ENCODE results near the gene RPS6KA2. TPM values are rescaled to one million over a fixed set of nuclear protein-coding genes. Genes with fewer than 3 reads are reported as not detected.

The RPS6KA2 gene
- total RNA-seq, 2 experiments from 2014 or later: 18.9 to 19.1 TPM

DNA sequence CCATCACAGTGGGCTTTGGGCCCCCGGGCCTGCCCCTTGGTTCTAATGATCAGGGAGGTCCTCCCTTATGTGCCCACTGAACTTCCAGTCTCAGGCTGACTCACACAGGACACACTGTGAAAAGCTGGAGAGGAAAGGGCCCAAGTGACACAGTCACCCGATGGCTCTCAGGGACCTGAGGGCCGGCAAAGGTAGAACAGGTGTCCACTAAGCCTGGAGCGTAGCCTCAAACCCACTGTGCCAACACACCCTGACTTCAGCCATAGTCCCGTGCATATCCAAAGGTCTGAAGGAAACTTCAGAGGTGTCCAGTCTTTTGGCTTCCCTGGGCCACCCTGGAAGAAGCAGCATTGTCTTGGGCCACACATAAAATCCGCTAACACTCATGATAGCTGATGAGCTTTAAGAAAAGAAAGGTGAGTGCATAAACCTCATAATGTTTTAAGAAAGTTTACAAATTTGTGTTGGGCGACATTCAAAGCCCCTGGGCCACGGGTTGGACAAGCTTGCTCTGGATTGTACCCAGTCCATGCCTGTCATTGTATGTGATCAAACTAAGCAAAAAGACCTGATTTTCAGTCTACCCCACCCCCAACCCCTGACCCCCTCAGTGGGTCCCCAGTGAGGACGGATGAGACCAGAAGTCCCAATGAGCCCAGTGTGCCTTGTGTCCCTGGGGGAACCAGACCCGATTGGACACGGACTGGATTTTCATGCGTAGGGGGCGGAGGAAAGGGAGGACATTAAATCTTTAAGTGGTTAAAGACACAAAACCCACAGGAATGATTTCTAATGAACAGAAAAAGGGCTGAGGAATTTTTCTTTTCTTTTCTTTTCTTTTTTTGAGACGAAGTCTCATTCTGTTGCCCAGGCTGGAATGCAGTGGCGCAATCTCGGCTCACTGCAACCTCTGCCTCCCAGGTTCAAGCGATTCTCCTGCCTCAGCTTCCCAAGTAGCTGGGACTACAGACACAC lies 46.7 kb downstream of the RPS6KA2 start:
- CTCF ChIA-PET: no interaction called here
- intact Hi-C loops (cut with micrococcal nuclease): no loop called here
- DNase-seq: no peak
- H3K27me3 Mint-ChIP-seq (ENCODE audit: low read depth): no peaks in the 10 kb centered on the region
- no peak overlapping the region for H3K4me3 Mint-ChIP-seq
- H3K9me3 Mint-ChIP-seq: peaks cover 11% of the 10 kb centered on the region
- no peaks in the 10 kb centered on the region for H3K4me1 Mint-ChIP-seq (ENCODE audit: low read depth)
- peaks cover 6% of the 10 kb centered on the region for H3K36me3 Mint-ChIP-seq (ENCODE audit: low read depth)
- H3K27ac Mint-ChIP-seq: no peak overlapping the region

DNA sequence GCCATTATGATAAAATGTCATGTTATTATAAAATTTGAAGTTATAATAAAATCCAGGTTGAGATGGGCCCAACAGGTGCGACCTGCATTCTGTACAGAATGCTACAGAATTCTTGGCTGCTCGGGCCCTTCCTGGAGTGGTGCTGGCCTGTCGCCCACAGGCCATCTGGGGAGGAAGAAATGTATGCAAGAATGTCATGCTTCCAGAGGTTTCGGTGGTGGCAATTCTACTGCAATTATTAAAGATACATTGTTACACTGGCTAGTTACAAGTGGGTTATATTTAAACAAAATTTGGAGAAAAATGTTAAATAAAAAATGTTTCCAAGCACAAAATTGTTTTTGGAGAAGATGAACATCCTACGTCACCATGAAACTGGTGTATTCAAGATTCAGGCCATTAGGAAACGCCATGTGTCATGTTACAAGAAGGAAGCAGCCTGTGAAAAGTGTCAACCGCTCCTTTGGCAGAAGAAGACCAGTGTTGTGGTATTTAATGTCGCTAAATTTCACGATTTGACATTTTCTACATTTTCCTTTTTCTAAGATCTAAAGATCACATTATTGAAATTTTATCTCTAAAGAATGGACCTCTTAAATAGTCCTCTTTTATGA lies 47.7 kb downstream of the RPS6KA2 start:
- H3K4me1 Mint-ChIP-seq (ENCODE audit: low read depth): no peaks in the 10 kb centered on the region
- peaks cover 7% of the 10 kb centered on the region for H3K36me3 Mint-ChIP-seq (ENCODE audit: low read depth)
- no peaks in the 10 kb centered on the region for H3K27me3 Mint-ChIP-seq (ENCODE audit: low read depth)
- no peak overlapping the region for H3K4me3 Mint-ChIP-seq
- intact Hi-C loops (cut with micrococcal nuclease): no loop called here
- CTCF ChIA-PET: no interaction called here
- H3K27ac Mint-ChIP-seq: no peak overlapping the region
- DNase-seq: no peak
- H3K9me3 Mint-ChIP-seq: peaks cover 11% of the 10 kb centered on the region

DNA sequence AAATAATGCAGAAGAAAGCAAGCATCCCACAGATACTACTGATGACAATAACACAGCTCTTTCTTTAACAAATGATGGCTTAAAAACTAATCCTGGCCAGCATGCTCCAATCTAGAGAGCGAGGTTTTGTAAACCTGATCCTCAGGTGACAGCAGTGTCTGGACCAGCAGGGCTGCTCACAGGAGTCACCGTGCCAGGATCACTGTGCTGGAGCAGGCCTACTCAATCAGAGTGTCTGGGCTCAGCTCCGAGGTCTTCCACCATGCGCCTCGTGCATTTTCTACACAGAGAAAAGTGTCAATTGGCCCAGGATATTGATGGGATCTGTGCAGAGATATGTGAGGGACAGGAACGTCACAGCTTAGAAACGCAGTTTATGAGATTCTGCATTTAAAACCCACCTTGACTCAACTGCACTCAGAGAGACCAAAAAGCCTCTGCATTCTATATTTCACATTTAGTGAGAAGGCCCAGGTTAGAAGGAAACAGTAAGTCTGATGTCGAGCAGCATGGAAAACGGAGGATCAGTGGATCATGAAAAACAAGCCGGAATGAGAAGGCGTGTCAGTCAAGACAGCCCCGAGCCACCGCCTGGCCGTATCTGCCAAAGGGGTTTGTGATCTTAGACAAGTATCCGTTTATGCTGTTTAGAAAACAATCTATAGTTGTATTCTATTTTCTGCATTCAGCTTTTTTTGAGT lies 48.4 kb downstream of the RPS6KA2 start:
- no peaks in the 10 kb centered on the region for H3K4me1 Mint-ChIP-seq (ENCODE audit: low read depth)
- H3K27ac Mint-ChIP-seq: no peak overlapping the region
- CTCF ChIA-PET: no interaction called here
- no peak overlapping the region for H3K4me3 Mint-ChIP-seq
- H3K36me3 Mint-ChIP-seq (ENCODE audit: low read depth): peaks cover 7% of the 10 kb centered on the region
- no peaks in the 10 kb centered on the region for H3K27me3 Mint-ChIP-seq (ENCODE audit: low read depth)
- intact Hi-C loops (cut with micrococcal nuclease): no loop called here
- no peak for DNase-seq
- H3K9me3 Mint-ChIP-seq: peaks cover 11% of the 10 kb centered on the region

DNA sequence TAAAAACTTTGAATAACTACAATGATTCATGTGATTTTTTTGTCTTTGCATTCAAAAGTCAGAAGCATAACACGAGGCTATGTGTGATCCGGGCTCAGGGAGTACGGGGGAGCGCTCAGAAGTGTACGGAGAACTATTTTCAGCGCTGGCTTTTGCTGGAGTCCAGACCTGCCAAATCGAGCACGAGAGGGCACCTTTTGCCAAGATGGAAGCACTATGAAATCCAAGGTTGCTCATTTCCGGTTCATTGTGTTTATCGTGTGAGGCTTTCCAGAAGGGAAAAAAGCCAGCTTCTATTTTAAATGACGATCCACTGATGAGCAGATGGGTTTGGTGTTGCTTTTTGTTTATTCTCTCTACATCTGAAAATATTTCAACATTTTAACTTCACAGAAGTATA lies 51.8 kb downstream of the RPS6KA2 start:
- CTCF ChIA-PET: no interaction called here
- intact Hi-C loops (cut with micrococcal nuclease): no loop called here
- Mint-ChIP-seq H3K4me1 (ENCODE audit: low read depth) (no peaks in the 10 kb centered on the region), H3K9me3 (peaks cover 11% of the 10 kb centered on the region), H3K36me3 (ENCODE audit: low read depth) (peaks cover 7% of the 10 kb centered on the region), H3K27me3 (ENCODE audit: low read depth) (no peaks in the 10 kb centered on the region), H3K27ac (no peak overlapping the region), H3K4me3 (no peak overlapping the region)
- no peak for DNase-seq

DNA sequence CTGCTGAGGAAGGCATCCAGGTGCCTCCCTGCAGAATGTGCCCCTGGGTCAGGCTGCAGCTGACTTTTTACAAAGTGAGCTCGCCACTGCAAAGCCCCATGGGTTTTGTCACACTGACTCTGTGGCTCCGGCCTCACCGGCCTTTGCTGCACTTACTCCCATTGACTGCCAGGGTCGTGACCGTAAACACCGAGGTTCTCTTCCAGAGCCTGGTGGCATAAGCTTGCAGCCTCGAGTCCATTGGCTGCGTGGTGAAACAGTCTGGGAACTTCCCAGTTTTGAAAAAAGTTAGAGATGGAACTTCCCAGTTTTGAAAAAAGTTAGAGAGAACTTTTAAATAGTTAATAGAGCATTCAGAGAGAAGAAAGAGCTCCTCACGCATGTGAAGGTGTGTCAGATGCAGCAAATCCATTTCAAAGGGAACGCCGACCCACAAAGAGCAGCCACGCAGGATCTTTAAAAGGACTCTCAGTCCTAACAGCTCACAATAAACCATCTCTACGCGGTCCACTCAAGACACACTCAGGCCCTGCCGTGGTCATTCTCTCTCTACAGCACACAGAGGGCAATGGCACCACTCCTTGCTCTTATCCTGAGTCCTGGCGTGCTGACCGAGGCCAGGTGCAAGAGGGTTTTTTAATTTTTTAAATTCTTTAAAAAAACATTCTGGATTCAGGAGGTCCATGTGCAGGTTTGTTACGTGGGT lies 53.4 kb downstream of the RPS6KA2 start:
- Mint-ChIP-seq H3K27ac (no peak overlapping the region), H3K27me3 (ENCODE audit: low read depth) (no peaks in the 10 kb centered on the region), H3K4me3 (no peak overlapping the region)

DNA sequence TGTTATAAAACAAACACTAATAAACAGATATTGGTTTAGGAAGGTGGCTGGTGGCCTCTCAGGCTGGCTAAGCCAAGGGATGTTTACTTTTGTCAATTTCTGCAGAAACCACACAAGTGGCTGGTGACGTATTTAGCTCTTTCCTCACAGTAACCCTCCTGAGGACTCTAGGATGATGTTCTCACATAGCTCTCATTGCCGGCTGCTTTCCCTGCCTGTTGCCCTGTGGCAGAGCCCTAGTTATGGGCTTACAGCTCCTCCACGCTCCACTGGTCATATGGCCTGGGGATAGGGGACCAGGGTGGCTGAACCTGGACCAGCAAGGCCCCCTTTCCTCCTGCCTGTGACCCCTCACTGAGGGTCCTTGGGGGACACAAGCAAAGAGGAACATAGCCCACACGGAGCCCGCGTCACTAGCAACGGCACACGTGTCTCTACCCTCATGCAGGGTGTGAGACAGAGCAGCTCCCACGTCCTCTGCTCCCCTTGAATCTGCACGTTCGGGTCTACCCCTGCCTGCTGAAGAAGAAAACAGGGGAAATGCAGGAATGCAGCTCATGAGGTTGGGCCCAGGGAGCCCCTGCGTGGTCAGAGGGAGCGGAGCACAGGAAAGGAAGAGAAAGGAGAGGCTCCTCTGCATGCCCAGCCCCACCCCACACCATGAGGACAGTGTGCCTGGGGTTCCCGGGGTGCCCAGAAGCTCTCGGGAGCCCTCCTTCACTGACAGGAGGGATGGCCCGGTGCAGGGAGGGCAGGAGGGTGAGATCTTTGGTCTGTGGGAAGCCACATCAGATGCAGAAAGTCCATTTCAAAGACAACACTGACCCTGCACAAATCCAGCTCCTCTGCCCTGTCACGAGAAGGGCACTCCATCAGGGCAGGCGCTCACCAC lies 54.4 kb downstream of the RPS6KA2 start:
- H3K4me3 Mint-ChIP-seq: no peak overlapping the region
- H3K27me3 Mint-ChIP-seq (ENCODE audit: low read depth): no peaks in the 10 kb centered on the region
- no peak overlapping the region for H3K27ac Mint-ChIP-seq
- H3K36me3 Mint-ChIP-seq (ENCODE audit: low read depth): peaks cover 7% of the 10 kb centered on the region
- H3K4me1 Mint-ChIP-seq (ENCODE audit: low read depth): no peaks in the 10 kb centered on the region
- no peak for DNase-seq
- intact Hi-C loops (cut with micrococcal nuclease): no loop called here
- CTCF ChIA-PET: interaction anchor here (0.7 kb wide), 1 partner anchor 11 kb away, joined by 5 read pairs; no protein-coding TSS in a partner anchor
- H3K9me3 Mint-ChIP-seq: peaks cover 10% of the 10 kb centered on the region

More for the DNA sequence above, 53.4 kb downstream of the RPS6KA2 start:
- peaks cover 7% of the 10 kb centered on the region for H3K36me3 Mint-ChIP-seq (ENCODE audit: low read depth)
- peaks cover 11% of the 10 kb centered on the region for H3K9me3 Mint-ChIP-seq
- intact Hi-C loops (cut with micrococcal nuclease): no loop called here
- CTCF ChIA-PET: interaction anchor here (0.6 kb wide), 1 partner anchor 84 kb away, joined by 4 read pairs; no protein-coding TSS in a partner anchor
- no peaks in the 10 kb centered on the region for H3K4me1 Mint-ChIP-seq (ENCODE audit: low read depth)
- DNase-seq: no peak

DNA sequence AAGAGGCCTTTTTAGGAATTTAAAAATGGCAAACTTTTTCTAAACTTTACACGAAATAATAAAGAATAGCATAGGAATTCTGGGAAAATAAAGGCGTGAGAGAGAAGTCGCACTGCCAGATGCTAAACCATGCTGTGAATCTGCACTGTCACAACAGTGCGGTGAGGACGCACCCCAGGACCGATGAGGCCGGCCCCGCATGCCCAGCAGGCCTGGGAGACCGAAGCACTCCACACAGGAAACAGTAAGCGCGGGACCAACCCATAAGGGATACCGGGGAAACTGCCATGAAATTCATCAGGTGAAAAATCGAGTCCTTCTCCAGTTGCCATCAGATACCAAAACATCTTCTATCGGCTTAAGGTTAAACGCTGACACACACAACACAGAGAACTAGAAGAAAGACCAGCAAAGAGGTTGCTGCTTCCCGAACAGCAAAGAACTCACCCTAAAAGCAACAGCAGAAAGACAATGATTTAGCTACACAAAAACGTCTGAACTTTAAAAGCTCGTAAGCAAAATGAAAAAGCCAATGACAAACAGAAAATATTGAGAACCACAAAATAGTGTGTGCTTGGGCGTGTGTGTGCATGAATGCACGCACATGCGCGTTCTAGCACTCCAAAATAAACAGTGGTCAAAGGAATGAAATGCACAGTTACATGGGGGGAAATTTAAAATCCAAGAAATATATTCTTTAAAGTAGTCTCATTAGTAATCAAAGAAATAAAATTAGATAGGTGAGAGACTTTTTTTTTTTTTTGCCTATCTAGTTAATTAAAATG lies 55.9 kb downstream of the RPS6KA2 start:
- no peak overlapping the region for H3K27ac Mint-ChIP-seq
- no peak overlapping the region for H3K4me3 Mint-ChIP-seq
- H3K27me3 Mint-ChIP-seq (ENCODE audit: low read depth): no peaks in the 10 kb centered on the region
- H3K9me3 Mint-ChIP-seq: peaks cover 2% of the 10 kb centered on the region
- intact Hi-C loops (cut with micrococcal nuclease): no loop called here
- H3K36me3 Mint-ChIP-seq (ENCODE audit: low read depth): peaks cover 2% of the 10 kb centered on the region
- no peak for DNase-seq
- CTCF ChIA-PET: no interaction called here
- H3K4me1 Mint-ChIP-seq (ENCODE audit: low read depth): no peaks in the 10 kb centered on the region

DNA sequence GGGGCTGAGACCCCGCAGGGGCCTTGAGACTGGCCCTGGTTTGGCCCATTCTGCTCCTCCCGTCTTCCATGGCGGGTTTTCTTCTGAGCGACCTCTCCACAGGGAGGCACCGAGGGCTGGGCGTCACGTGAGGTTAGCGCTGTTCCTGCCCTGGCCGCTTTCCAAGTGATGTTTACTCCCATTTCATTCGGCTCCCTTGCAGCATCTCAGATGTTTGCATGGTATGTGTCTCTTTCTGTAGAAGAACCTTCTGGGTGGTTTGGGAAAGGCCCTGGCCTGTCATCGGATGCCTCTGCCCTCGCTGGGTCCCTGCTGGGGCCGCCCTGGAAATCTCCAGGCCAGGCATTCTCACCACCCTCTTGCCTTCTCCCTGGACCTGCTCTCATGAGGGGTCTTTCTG lies 57.8 kb downstream of the RPS6KA2 start:
- CTCF ChIA-PET: no interaction called here
- H3K27me3 Mint-ChIP-seq (ENCODE audit: low read depth): no peaks in the 10 kb centered on the region
- H3K4me1 Mint-ChIP-seq (ENCODE audit: low read depth): no peaks in the 10 kb centered on the region
- H3K27ac Mint-ChIP-seq: no peak overlapping the region
- intact Hi-C loops (cut with micrococcal nuclease): no loop called here
- H3K36me3 Mint-ChIP-seq (ENCODE audit: low read depth): no peaks in the 10 kb centered on the region
- no peak overlapping the region for H3K4me3 Mint-ChIP-seq
- DNase-seq: no peak
- no peaks in the 10 kb centered on the region for H3K9me3 Mint-ChIP-seq

DNA sequence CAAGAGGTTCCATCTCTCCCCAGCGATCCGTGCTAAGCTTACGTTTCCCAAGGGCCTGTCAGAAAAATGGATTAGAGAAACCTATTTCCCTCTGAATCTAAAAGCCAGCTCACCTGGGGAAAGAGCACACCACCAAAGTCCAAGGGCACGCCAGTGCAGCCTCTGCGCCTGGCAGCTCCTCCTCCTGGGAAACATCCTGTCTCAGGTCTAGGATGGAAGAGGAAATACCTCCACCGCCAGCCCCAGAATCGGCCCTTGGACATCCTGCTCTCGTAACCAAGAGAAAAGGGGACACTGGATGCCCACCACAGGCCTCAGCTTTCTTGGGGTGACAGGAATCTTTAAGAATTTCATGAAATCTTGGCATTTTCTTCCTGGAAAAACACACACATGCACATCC lies 59.2 kb downstream of the RPS6KA2 start:
- Mint-ChIP-seq H3K4me1 (ENCODE audit: low read depth) (no peaks in the 10 kb centered on the region), H3K9me3 (no peaks in the 10 kb centered on the region), H3K36me3 (ENCODE audit: low read depth) (no peaks in the 10 kb centered on the region), H3K27ac (no peak overlapping the region), H3K4me3 (no peak overlapping the region), H3K27me3 (ENCODE audit: low read depth) (no peaks in the 10 kb centered on the region)
- CTCF ChIA-PET: no interaction called here
- DNase-seq: no peak
- intact Hi-C loops (cut with micrococcal nuclease): no loop called here

DNA sequence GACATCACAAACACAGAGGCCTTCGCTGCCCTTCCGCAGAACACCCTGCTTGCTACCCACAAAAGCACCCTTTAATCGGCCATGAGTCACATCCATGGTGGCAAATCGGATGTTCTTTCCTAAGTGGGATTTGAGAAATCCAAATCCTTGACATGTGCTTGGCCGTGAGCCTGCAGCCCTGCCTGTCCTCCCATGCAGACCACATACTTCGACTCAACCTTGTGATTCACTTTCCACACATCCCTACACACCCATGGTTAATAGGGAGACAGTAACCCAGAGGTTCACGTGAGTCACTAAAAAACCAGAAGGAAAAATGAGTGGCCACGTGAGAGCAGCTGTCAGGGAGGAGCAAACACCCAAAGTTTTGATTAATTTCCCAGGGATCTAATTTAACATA lies 59.9 kb downstream of the RPS6KA2 start:
- H3K4me3 Mint-ChIP-seq: no peak overlapping the region
- H3K4me1 Mint-ChIP-seq (ENCODE audit: low read depth): no peaks in the 10 kb centered on the region
- no peak overlapping the region for H3K27ac Mint-ChIP-seq
- H3K27me3 Mint-ChIP-seq (ENCODE audit: low read depth): no peaks in the 10 kb centered on the region
- no peaks in the 10 kb centered on the region for H3K9me3 Mint-ChIP-seq
- CTCF ChIA-PET: no interaction called here
- intact Hi-C loops (cut with micrococcal nuclease): no loop called here
- no peak for DNase-seq
- H3K36me3 Mint-ChIP-seq (ENCODE audit: low read depth): no peaks in the 10 kb centered on the region

All from activated naive CD4-positive, alpha-beta T cell treated with anti-CD3 and anti-CD28 coated beads for 36 hours (primary cell).